HG03060 (cell line): ENCODE measurements around the gene FBLN2.

ENCODE experiments used
- ATAC-seq: cut with Tn5 transposase; IDR thresholded peaks from one replicate; pipeline ENCODE4 v1.9.1; 2021; ENCODE audit warnings: low read depth, moderate number of reproducible peaks; ENCODE audit not compliant: unreplicated experiment

The FBLN2 gene

DNA sequence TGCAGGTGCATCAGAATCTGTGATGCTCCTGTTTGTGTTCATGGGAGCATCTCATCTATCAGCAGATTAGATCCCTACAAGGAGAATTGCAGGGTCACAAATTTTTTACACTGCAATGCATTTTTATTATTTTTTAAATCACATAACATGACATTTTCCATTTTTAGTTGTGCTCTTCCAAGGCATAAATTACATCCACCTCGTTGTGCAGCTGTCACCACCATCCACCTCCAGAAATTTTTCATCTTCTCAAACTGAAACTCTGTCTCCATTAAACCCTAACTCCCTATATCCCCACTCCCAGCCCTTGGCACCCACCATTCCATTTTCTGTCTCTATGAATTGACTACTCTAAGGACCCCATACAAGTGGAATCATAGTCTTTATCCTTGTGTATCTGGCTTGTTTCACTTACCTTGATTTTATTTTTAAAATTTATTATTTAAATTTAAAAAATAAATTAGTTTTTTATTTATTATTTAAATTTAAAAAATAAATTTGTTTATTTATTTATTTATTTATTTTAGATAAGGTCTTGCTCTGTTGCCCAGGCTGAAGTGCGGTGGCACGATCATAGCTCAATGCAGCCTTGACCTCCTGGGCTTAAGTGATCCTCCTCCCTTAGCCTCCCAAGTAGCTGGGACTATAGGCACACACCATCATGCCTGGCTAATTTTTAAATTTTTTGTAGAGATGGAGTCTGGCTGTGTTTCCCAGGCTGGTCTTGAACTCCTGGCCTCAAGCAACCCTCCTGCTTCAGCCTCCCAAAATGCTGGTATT, 47.7 kb downstream of the FBLN2 start:
- no peak for ATAC-seq

DNA sequence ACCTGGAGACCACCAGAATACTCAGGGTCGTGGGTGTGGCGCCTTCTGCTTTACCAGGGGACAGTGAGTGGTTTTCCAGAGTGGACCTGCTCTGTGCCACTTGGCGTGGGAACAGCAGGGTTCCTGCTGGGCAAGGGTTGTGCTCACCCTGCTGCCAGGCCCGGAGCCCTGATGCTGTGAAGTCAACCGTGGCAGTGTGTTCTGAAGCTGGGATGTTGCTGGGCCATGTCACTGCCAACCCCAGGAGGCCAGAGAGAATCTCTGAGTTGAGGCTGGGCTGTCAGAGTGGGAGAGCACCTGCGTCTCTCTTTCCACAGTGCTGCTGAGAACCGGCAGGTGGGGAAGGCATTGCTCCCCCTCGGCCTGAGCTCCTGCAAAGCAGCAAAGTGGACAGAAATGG, 48.7 kb downstream of the FBLN2 start:
- ATAC-seq: no peak

DNA sequence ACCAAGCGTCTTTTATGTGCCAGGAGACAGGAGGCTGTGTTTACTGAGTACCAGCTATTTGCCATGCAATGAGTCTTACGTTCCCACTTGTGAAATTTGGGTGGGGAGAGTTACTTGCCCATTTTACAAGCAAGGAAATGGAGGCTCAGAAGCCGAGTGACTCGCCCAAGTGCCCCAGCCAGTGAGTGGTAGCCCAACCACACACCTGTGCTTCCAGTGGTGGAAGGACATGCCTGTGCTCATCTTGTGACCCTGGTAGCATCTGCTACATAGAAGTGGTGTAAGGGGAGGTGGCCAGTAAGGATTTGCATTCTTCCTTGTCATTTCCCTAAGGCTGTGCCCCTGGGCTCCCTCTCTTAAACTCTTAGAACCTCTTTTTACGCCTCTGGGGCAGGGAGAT, 49.3 kb downstream of the FBLN2 start:
- ATAC-seq: no peak

DNA sequence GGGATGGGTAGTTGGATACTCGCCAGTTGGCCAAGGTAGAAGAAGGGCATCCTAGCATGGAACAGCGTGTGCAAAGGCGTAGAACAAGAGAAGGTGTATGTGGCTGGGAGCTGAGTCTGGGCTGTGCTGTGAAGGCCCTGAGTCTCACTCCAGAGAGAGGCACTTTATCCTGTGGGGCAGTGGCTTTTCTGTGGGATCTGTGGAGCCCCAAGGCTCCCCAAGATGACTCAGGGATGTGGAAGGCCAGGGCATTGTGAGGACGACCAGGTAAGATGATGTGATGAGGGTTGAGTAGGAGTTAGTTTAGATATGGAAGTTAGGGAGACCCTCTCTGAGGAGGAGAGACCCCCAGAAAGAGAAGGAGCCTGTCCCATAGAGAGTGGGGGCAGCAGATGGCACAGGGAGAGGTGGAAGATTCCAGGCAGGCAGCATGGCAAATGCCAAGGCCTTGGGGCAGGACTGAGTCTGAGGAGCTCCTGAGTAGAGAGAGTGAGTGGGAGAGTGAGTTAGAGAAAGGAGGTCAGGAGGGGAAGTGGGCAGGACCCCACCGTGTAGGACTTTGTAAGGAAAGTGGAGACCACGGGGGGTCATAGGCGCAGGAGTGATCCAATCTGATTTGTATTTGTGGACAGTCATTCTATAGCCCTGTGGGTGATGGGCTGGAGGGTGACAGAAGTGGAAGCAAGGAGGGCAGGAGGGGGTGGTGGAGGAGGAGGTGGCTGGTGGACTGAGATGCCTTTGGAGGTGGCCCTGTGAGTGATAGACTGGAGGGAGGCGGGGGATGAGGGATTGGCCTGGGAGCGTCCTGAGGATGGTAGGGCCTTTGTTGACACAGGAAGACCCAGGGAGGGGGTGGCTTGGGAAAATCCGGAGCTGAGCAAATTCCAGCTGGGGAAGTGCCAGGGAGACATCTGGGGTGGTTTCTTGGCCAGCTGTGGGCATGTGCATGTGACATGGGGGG, 50.3 kb downstream of the FBLN2 start:
- ATAC-seq: no peak

DNA sequence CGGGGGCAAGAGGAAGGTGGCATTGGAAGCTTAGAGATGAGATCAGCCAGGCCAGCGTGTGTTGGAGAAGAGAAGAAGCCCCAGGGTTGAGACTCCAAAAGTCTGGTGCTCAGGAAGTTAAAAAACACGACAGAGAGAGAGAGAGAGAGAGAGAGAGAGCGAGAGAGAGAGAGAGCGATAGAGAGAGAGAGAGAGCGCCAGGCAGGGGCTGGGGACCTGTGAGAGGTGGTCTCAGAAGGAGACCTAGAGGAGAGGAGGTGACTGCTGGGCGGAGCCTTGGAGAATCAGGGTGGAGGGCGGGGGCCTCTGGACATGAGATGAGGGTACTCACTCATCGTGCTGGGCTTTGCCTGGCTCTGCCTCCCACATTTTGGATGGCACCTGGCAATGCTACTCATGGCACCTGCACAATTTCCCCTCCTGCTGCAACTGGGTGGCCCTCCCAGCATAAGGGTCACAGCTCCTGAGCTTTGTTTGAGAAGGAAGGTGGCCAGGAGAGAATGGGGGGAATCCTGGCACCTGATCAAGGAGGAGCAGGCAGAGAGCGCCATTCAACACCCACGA, 51.0 kb downstream of the FBLN2 start:
- no peak for ATAC-seq

DNA sequence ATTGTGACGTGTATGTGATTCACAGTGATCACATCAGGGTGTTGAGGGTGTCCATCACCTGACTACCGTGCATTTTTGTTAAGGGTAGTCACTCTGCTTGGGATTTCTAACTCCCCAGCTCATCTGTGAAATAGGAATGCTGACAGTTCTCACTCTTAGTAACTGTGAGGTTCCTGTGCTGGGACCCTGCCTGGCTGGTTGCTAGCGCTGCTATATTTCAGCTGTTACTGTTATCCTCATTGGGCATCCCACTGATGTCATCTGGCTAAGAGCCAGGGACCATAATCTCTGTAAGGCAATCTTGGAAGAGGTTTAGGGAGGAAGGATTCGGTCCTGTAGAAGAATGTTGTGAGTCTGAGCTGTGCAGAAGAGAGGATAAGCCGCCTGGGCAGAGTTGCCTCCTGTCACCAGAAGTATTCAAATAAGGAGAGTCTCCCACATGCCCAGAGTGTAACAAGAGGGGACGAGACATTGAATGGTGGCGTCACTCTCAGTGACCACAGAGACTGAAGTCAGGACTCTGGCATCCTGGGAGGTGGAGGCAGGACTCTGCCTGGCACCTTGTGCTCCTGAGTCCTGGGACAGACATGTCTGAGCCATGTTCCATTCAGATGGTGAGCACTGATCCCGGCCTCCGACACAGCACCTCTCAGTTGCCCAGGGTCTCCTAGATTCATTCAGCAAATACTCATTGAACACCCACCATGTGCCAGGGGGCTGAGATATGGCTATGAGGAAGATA, 52.2 kb downstream of the FBLN2 start:
- no peak for ATAC-seq

DNA sequence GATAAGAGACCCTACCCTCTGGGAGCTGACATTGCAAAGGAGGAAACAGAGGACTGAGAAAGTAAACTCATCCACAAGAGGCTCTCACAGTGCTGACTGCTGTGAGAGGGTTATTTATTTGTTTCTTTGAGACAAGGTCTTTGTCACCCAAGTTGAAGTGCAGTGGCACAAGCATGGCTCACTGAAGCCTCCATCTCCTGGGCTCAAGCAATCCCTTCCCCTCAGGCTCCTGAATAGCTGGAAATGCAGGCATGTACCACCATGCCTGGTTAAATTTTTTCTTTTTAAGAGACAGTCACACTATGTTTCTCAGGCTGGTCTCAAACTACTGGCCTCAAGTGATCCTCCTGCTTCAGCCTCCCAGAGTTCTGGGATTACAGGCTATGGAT, 52.8 kb downstream of the FBLN2 start:
- ATAC-seq: no peak

DNA sequence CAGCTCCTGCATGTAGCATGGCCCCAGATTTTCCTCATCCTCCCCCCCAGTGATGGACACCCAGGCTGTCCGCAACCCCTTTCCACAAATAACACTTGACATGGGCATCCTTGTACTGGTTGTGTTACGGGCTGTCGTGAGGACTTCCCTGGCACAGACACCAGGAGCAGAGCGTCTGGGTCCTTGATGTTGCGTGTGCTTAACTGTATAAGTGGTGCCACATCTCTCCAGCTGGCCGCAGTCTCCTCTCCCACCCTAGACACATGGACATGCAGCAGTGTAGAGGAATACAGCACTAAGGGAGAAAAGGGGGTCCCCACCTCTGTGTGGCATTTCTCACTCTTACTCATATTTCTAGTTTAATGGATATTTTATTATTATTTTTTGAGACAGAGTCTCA, 56.6 kb downstream of the FBLN2 start:
- ATAC-seq: no peak

DNA sequence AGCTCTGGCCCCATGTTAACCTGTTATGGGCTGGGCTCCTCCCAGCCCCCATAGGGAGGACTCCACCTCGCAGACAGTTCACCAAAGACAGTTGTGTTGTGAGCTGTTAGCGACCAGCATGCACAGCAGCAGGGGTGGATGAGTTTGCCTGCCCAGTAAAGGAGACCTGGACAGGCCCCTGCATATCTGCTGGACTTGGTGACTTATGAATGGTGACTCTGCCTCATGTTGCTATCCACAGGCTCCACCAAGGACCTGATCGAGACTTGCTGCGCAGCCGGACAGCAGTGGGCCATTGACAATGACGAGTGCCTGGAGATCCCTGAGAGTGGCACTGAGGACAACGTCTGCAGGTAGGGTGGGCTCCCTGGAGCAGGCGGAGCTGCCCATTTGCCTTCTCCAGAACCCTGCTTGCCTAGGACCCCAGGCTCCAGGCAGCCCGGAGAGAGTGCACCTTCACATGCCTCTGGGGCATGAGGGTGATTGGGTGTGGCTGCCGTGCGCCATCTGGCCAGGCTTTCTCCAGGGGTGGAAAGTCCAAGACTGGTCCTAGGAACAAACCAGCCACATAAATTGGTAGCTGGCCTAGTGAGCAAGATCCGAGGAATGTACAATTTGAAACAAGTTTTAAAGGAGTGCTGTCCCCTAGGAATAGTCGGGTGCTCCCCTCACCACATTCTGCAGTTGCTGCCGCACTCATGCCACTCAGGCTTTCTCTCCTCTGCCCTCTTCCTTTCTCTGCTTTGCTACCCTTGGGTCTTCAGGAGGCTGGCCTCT, 59.1 kb downstream of the FBLN2 start:
- no peak for ATAC-seq

DNA sequence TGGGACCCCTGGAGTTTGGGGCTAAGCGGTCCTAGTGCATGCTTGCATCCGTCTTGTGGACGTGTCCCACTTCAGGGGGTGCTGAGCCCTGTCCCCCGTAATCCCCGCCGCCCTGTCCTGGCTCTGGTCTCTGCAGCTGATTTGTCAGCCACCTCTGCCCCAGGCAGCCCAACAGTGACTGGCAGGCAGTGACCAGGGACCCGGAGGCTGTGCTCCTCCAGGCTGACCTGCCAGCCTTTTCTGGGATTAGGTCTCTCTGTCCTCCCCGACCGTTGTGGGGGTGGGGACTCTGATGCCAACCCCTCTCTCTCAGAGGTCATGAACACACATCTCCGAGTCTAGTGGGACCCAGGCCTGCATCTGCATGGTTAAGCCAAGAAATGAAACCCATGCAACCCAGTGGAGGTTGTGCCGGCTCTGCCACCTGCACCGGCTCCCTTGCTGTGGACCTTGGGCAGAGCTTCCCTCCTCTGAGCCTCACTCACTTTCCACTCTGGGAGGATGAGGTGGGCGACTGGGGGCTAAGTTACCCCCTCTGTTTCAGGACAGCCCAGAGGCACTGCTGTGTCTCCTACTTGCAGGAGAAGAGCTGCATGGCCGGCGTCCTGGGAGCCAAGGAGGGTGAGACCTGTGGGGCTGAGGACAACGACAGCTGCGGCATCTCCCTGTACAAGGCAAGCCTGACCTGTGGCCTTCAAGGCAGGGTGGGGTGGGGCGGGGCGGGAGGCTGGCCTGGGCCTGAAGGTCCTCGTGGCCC, 60.2 kb downstream of the FBLN2 start:
- ATAC-seq: no peak

DNA sequence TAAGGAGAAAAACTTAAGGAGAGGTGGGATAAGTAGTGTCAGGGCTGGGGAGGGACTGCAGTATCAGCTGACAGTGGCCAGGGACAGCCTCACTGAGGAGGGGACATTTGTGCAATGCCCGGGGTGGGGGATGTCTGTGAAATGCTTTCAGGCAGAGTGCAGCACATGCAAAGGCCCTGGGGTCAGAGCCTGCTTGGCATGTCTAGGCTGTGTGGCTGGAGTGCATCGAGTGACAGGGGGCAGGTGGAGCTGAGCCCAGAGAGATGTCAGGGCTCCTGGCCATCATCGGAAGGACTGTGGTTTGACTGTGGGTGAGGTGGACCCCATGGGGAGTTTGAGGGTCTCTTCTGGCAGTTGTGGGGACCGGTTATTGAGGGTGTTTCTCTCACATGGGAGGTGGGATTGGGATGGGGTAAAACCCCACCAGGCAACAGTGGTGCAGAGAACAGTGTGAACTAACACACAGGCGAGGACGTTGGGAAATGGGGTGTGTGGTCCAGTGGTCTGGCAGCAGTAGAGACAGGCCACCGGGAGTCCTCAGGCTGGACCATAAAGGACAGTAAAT, 61.2 kb downstream of the FBLN2 start:
- no peak for ATAC-seq

DNA sequence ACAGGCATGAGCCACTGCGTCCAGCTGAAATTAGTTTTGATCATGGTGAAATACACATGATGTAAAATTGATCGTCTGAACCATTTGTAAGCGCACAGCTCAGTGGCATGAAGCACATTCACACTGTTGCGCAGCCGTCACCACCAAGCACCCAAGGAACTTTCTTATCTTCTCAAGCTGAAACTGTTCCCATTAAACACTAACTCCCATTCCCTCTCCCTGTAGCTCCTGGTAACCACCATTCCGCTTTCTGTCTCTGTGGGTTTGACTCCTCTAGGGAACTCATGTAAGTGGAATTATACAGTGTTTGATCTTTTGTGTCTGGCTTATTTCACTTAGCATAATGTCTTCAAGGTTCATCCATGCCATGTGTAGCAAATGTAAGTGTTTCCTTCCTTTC, 62.3 kb downstream of the FBLN2 start:
- no peak for ATAC-seq

DNA sequence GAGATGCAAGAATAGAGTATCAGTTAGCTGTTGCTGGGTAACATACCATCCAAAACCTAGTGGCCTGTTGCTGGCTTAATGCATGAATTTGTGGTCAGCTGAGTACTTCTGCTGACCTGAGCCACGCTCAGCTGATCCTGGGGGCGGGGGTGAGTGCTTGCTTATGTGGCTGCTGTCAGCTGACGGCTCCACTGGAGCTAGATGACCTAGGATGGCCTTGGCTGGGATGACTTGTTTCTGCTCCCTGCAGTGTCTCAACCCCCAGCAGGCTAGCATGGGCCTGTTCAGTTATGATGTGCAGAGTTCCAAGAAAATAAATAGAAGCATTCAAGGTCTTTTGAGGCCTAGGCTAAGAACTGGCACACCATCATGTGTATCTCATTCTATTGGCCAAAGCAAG, 63.9 kb downstream of the FBLN2 start:
- ATAC-seq: no peak

DNA sequence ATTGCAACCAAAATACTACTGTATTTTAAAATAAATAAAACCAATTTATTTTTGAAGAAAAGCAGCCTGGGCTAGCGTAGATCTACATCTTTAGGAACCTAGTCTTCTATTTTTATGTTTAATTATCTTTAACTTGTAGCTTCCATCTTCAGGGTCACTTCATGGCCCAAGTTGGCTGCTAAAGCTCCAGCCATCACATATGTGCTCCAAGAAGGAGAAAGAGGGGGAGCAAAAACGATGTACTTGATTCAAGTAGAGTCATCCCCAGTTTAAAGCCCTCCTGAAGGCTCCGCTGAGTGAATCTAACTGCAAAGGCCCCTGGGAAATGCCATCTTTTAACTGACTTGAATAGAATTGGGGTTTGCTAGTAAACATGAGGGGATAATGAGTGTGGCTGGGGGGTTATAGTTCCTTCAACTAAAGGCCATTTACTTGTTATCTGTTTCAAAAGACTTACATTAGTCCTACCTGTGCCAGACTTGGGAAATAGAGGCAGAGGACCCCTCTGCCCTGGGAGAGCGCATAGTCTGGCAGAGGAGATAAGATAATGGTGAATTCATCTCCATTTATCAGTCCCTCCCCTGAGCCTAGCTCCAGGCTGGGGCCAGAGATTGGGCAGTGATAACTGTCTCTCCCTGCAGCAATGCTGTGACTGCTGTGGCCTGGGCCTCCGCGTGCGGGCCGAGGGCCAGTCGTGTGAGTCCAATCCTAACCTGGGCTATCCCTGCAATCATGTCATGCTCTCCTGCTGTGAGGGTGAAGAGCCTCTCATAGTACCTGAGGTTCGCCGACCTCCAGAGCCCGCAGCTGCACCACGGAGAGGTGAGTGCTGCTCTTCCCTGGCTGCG, 64.6 kb downstream of the FBLN2 start:
- no peak for ATAC-seq

DNA sequence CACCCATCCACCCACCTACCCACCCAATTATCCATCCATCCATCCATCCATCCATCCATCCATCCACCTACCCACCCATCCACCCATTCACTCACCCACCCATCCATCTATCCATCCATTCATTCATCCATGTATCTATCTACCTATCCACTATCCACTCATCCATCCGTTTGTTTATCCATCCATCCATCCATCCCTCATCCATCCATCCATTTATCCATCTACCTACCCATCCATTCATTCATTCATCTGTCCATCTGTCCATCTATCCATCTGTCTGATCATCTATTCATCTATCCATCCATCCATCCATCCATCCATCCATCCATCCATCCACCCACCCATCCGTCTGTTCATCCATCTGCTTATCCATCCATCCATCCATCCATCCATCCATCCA, 65.7 kb downstream of the FBLN2 start:
- no peak for ATAC-seq

DNA sequence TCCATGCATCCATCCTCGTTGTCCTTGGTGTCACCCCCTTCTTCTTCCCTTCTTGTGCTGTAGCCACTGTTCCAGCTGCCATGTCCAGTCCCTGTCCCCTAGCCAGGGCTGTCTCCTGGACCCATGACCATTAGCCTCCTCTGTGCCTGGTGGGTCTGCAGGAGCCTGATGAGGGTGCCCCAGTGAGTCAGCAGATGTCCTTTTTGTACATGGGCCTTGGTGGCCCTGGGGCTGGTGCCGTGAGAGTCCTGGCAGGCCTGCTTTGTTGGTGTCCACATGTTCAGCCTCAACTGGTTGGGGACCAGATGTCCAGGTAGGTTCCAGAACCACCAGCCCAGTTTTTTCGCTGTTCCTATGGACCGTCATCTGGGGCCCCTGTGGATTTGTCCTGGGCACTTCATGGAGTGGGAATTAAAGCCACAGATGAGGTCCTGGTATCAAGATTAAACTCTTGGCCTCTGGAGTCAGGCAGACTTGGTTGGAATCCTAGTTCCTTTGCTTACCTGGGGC, 66.1 kb downstream of the FBLN2 start:
- no peak for ATAC-seq

DNA sequence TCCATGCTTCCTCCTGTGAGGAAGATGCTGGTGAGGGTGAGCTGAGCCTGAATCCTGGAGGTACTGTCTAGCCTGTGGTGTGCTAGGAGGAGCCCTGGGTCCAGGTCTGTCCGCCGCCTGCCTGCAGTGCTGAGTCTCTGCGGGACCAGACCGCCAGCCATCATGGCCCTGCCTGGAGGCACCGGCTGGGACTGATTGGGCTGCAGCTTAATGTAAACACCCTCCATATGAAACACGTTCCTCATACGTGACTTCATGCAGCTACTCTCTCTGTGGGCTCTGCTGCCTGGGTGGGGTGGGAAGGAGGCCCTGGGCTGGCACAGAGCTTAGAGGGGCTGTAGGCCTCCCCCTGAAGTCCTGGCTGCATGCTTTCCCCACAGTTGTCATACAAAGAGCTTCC, 67.4 kb downstream of the FBLN2 start:
- ATAC-seq: no peak
